ENCODE results near the gene ZSCAN23. TPM values are rescaled to one million over a fixed set of nuclear protein-coding genes. Genes with fewer than 3 reads are reported as not detected.

Gene ZSCAN23
- total RNA-seq, 5 donors from 2014 or later (not counting 1 experiment from before 2014, with no cell fraction given), result 1.3 to 3.5 (median 1.7) TPM

GRCh38 chr6:28395918-28396317 is 47.4 kb downstream of the ZSCAN23 start:
- CTCF ChIA-PET, result no interaction called here
- Mint-ChIP-seq H3K4me1 (peaks cover 55 to 57% (median 57%) of the 10 kb centered on the region in 3 donors), H3K9me3 (peaks cover 0 to 2% (median 0%) of the 10 kb centered on the region in 3 donors), H3K4me3 (no peak overlapping the region), H3K36me3 (peaks cover 56% of the 10 kb centered on the region), H3K27me3 (peaks cover 0 to 1% of the 10 kb centered on the region in 2 donors), H3K27ac (no peak overlapping the region)
- ATAC-seq (replicated peaks in 1 of 4) (no peak), DNase-seq (no peak)
- H3K9me3 ChIP-seq, result no peaks in the 10 kb centered on the region
- POLR2A ChIA-PET, result interaction anchor here in 1 of 2 donors (0.6 kb wide), 1 partner anchor 53 kb away, joined by 4 read pairs; no protein-coding TSS in a partner anchor
- H3K4me1 ChIP-seq (ENCODE audit: control insufficient read depth in 1 of 2, extremely low read depth in 1 of 2, insufficient read depth in 2 of 2, low read length in 2 of 2), result peaks cover 15 to 23% of the 10 kb centered on the region in 2 experiments
- H3K36me3 ChIP-seq (ENCODE audit: control insufficient read depth in 2 of 2, extremely low read depth in 1 of 2, insufficient read depth in 1 of 2, low read length in 1 of 2), result peaks cover 13 to 22% of the 10 kb centered on the region in 2 donors
- no peak overlapping the region for H3K4me3 ChIP-seq (ENCODE audit: control insufficient read depth in 1 of 2, extremely low read depth in 1 of 2, low read length in 1 of 2)
- peaks cover 0 to 4% of the 10 kb centered on the region in 2 experiments for H3K27me3 ChIP-seq (replicated peaks in 1 of 2; ENCODE audit: control insufficient read depth in 2 of 2, extremely low read depth in 1 of 2, insufficient read depth in 2 of 2, low read length in 1 of 2)
- WGBS (ENCODE audit: insufficient coverage), result no CpG with 5 or more reads among the region's 4 CpGs
- H3K27ac ChIP-seq (ENCODE audit: low read length), result no peak overlapping the region

- no peaks in the 10 kb centered on the region for H3K9me3 Mint-ChIP-seq
- WGBS (ENCODE audit: insufficient coverage), result 84% methylated on average over 3 of the region's 5 CpGs
- no peak overlapping the region for H3K4me3 Mint-ChIP-seq
- peaks cover 72% of the 10 kb centered on the region for H3K36me3 Mint-ChIP-seq
- POLR2A ChIA-PET, result interaction anchor here in 1 of 2 donors (0.6 kb wide), 1 partner anchor 227 kb away, joined by 6 read pairs; no protein-coding TSS in a partner anchor
- H3K4me1 Mint-ChIP-seq, result peaks cover 45 to 53% (median 50%) of the 10 kb centered on the region in 3 donors
- CTCF ChIA-PET, result interaction anchor here in 1 of 2 donors (0.7 kb wide), 1 partner anchor 326 kb away, joined by 7 read pairs; no protein-coding TSS in a partner anchor
- no peak overlapping the region for H3K4me3 ChIP-seq (ENCODE audit: control insufficient read depth in 1 of 2, extremely low read depth in 1 of 2, low read length in 1 of 2)
- peaks cover 0 to under 1% of the 10 kb centered on the region in 2 experiments for H3K27me3 ChIP-seq (replicated peaks in 1 of 2; ENCODE audit: control insufficient read depth in 2 of 2, extremely low read depth in 1 of 2, insufficient read depth in 2 of 2, low read length in 1 of 2)
- H3K4me1 ChIP-seq (ENCODE audit: control insufficient read depth in 1 of 2, extremely low read depth in 1 of 2, insufficient read depth in 2 of 2, low read length in 2 of 2), result peaks cover 12 to 17% of the 10 kb centered on the region in 2 experiments
- no peak for ATAC-seq (replicated peaks in 1 of 4)
- DNase-seq, result peak in 1 of 35 experiments; percentile 19
- no peaks in the 10 kb centered on the region for H3K27me3 Mint-ChIP-seq
- H3K36me3 ChIP-seq (ENCODE audit: control insufficient read depth in 2 of 2, extremely low read depth in 1 of 2, insufficient read depth in 1 of 2, low read length in 1 of 2), result peaks cover 16 to 34% of the 10 kb centered on the region in 2 donors
- H3K9me3 ChIP-seq, result no peaks in the 10 kb centered on the region
- no peak overlapping the region for H3K27ac ChIP-seq (ENCODE audit: low read length)
- H3K27ac Mint-ChIP-seq, result no peak overlapping the region
Observed at GRCh38 chr6:28393912-28394662, 49.2 kb downstream of the ZSCAN23 start.

- Histone ChIP-seq H3K4me1 (ENCODE audit: control insufficient read depth in 1 of 2, extremely low read depth in 1 of 2, insufficient read depth in 2 of 2, low read length in 2 of 2) (no peaks in the 10 kb centered on the region), H3K27me3 (replicated peaks in 1 of 2; ENCODE audit: control insufficient read depth in 2 of 2, extremely low read depth in 1 of 2, insufficient read depth in 2 of 2, low read length in 1 of 2) (no peaks in the 10 kb centered on the region), H3K27ac (ENCODE audit: low read length) (no peak overlapping the region), H3K9me3 (no peaks in the 10 kb centered on the region), H3K36me3 (ENCODE audit: control insufficient read depth in 2 of 2, extremely low read depth in 1 of 2, insufficient read depth in 1 of 2, low read length in 1 of 2) (peaks cover 10 to 32% of the 10 kb centered on the region in 2 donors), H3K4me3 (ENCODE audit: control insufficient read depth in 1 of 2, extremely low read depth in 1 of 2, low read length in 1 of 2) (no peak overlapping the region)
- ChIA-PET CTCF (no interaction called here), POLR2A (no interaction called here)
- Mint-ChIP-seq H3K27me3 (no peaks in the 10 kb centered on the region), H3K4me1 (peaks cover 24 to 36% (median 28%) of the 10 kb centered on the region in 3 donors), H3K4me3 (no peak overlapping the region), H3K36me3 (peaks cover 81% of the 10 kb centered on the region), H3K27ac (no peak overlapping the region), H3K9me3 (no peaks in the 10 kb centered on the region)
- DNase-seq (no peak), ATAC-seq (replicated peaks in 1 of 4) (no peak)
- WGBS (ENCODE audit: insufficient coverage), result no CpG with 5 or more reads among the region's 8 CpGs
Observed at GRCh38 chr6:28390688-28391087, 52.6 kb downstream of the ZSCAN23 start.

- H3K36me3 ChIP-seq (ENCODE audit: control insufficient read depth in 2 of 2, extremely low read depth in 1 of 2, insufficient read depth in 1 of 2, low read length in 1 of 2), result peaks cover 5 to 31% of the 10 kb centered on the region in 2 donors
- Mint-ChIP-seq H3K9me3 (peaks cover 0 to 6% (median 0%) of the 10 kb centered on the region in 3 donors), H3K36me3 (peaks cover 84% of the 10 kb centered on the region), H3K4me3 (no peak overlapping the region), H3K4me1 (peaks cover 18 to 34% (median 28%) of the 10 kb centered on the region in 3 donors), H3K27me3 (no peaks in the 10 kb centered on the region), H3K27ac (no peak overlapping the region)
- ChIA-PET POLR2A (no interaction called here), CTCF (interaction anchor here (0.5 to 1.0 kb wide), 3 partner anchors 35 to 549 kb away, joined by 3 to 4 read pairs (median 3); no protein-coding TSS in a partner anchor)
- WGBS (ENCODE audit: insufficient coverage), result no CpG with 5 or more reads among the region's 2 CpGs
- H3K27me3 ChIP-seq (replicated peaks in 1 of 2; ENCODE audit: control insufficient read depth in 2 of 2, extremely low read depth in 1 of 2, insufficient read depth in 2 of 2, low read length in 1 of 2), result no peaks in the 10 kb centered on the region
- ATAC-seq (replicated peaks in 1 of 4) (no peak), DNase-seq (no peak)
- H3K4me1 ChIP-seq (ENCODE audit: control insufficient read depth in 1 of 2, extremely low read depth in 1 of 2, insufficient read depth in 2 of 2, low read length in 2 of 2), result peaks cover 0 to 6% of the 10 kb centered on the region in 2 experiments
- no peaks in the 10 kb centered on the region for H3K9me3 ChIP-seq
- no peak overlapping the region for H3K4me3 ChIP-seq (ENCODE audit: control insufficient read depth in 1 of 2, extremely low read depth in 1 of 2, low read length in 1 of 2)
- H3K27ac ChIP-seq (ENCODE audit: low read length), result no peak overlapping the region
Observed at GRCh38 chr6:28384143-28384533, 59.2 kb downstream of the ZSCAN23 start.

- H3K36me3 ChIP-seq (ENCODE audit: control insufficient read depth in 2 of 2, extremely low read depth in 1 of 2, insufficient read depth in 1 of 2, low read length in 1 of 2), result peaks cover 5 to 34% of the 10 kb centered on the region in 2 donors
- no peak overlapping the region for H3K27ac Mint-ChIP-seq
- WGBS (ENCODE audit: insufficient coverage), result 43% methylated on average over 26 of the region's 31 CpGs
- peaks cover 0 to 6% of the 10 kb centered on the region in 2 experiments for H3K4me1 ChIP-seq (ENCODE audit: control insufficient read depth in 1 of 2, extremely low read depth in 1 of 2, insufficient read depth in 2 of 2, low read length in 2 of 2)
- peaks cover 0 to 6% (median 0%) of the 10 kb centered on the region in 3 donors for H3K9me3 Mint-ChIP-seq
- POLR2A ChIA-PET, result interaction anchor here in 1 of 2 donors (0.6 kb wide), 1 partner anchor 117 kb away, joined by 3 read pairs; the partner anchor contains the start of gene ZSCAN26
- H3K9me3 ChIP-seq, result no peaks in the 10 kb centered on the region
- peak overlapping the region; percentile 8 to 33 for H3K4me3 ChIP-seq (ENCODE audit: control insufficient read depth in 1 of 2, extremely low read depth in 1 of 2, low read length in 1 of 2)
- H3K27me3 ChIP-seq (replicated peaks in 1 of 2; ENCODE audit: control insufficient read depth in 2 of 2, extremely low read depth in 1 of 2, insufficient read depth in 2 of 2, low read length in 1 of 2), result no peaks in the 10 kb centered on the region
- H3K4me3 Mint-ChIP-seq, result peak overlapping the region; percentile 56 to 78 (median 69)
- ATAC-seq (replicated peaks in 1 of 4) (peak; percentile 43 to 77 (median 66)), DNase-seq (peak in 29 of 35 experiments; percentile 1 to 50 (median 18))
- no peak overlapping the region for H3K27ac ChIP-seq (ENCODE audit: low read length)
- peaks cover 16 to 34% (median 25%) of the 10 kb centered on the region in 3 donors for H3K4me1 Mint-ChIP-seq
- no peaks in the 10 kb centered on the region for H3K27me3 Mint-ChIP-seq
- H3K36me3 Mint-ChIP-seq, result peaks cover 80% of the 10 kb centered on the region
- CTCF ChIA-PET, result interaction anchor here (0.5 to 1.0 kb wide), 4 partner anchors 35 to 563 kb away, joined by 3 to 4 read pairs (median 3); no protein-coding TSS in a partner anchor
Observed at GRCh38 chr6:28383235-28384142, 59.8 kb downstream of the ZSCAN23 start.

Data from T-cell (primary cell).